OCI-LY7 (cell line): ENCODE measurements around the gene SLX4.

Source experiments
- CTCF ChIP-seq: fragments of 200-600 bp; sonication (generic); conservative IDR thresholded peaks from 2 replicates; pipeline ENCODE4 v1.5.1; 2014; ENCODE audit warnings: mild to moderate bottlenecking, antibody characterized with exemption, low read length, moderate library complexity, mixed read lengths
- EZH2phosphoT487 ChIP-seq: fragments of 200-600 bp; sonication (generic); IDR thresholded peaks from 2 replicates; pipeline ENCODE4 v1.6.1; 2018; ENCODE audit warnings: low read depth, borderline replicate concordance, mild to moderate bottlenecking, mixed run types, antibody characterized with exemption, low read length, moderate library complexity, mixed read lengths

GRCh38 chr16:3579776-3580175 is 31.6 kb downstream of the SLX4 start:
- TF ChIP-seq CTCF (no peak), EZH2phosphoT487 (no peak)
